KMS-11 (cell line): ENCODE measurements around the gene MTUS2.

Source experiments
- H2AFZ ChIP-seq: fragments of 200-600 bp; sonication (generic); 2 replicates; pipeline ENCODE4 v1.6.1; 2016; ENCODE audit warnings: antibody characterized with exemption, mixed run types, low read depth
- H3K27ac ChIP-seq: fragments of 200-600 bp; sonication (generic); 2 replicates; pipeline ENCODE4 v1.6.1; 2016; ENCODE audit warnings: mild to moderate bottlenecking, mixed run types
- H3K27me3 ChIP-seq: fragments of 200-600 bp; sonication (generic); 2 replicates; pipeline ENCODE4 v1.6.1; 2017; ENCODE audit warnings: mild to moderate bottlenecking, low read depth, mixed run types, moderate library complexity; ENCODE audit not compliant: insufficient read depth
- H3K36me3 ChIP-seq: fragments of 200-600 bp; sonication (generic); 2 replicates; pipeline ENCODE4 v1.6.1; 2017; ENCODE audit warnings: mild to moderate bottlenecking, mixed run types; ENCODE audit not compliant: insufficient read depth
- H3K4me1 ChIP-seq: fragments of 200-600 bp; sonication (generic); 2 replicates; pipeline ENCODE4 v1.6.1; 2016; ENCODE audit warnings: mild to moderate bottlenecking, low read depth, mixed run types; ENCODE audit not compliant: poor library complexity, severe bottlenecking
- H3K4me2 ChIP-seq: fragments of 200-600 bp; sonication (generic); 2 replicates; pipeline ENCODE4 v1.7.0; 2016; ENCODE audit warnings: mild to moderate bottlenecking, mixed run types
- H3K4me3 ChIP-seq: fragments of 200-600 bp; sonication (generic); IDR thresholded peaks from 2 replicates; pipeline ENCODE4 v1.6.1; 2017; ENCODE audit warnings: low read depth, low read length, mixed read lengths; ENCODE audit not compliant: insufficient read depth
- H3K79me2 ChIP-seq: fragments of 200-600 bp; sonication (generic); 2 replicates; pipeline ENCODE4 v1.6.1; 2016; ENCODE audit warnings: low read depth, mixed run types; ENCODE audit not compliant: insufficient read depth
- H3K9ac ChIP-seq: fragments of 200-600 bp; sonication (generic); 2 replicates; pipeline ENCODE4 v1.6.1; 2016; ENCODE audit warnings: mild to moderate bottlenecking, mixed run types
- H4K20me1 ChIP-seq: fragments of 200-600 bp; sonication (generic); 2 replicates; pipeline ENCODE4 v1.6.1; 2016; ENCODE audit warnings: mild to moderate bottlenecking, mixed run types; ENCODE audit not compliant: insufficient read depth
- TF ChIP-seq, protein P1 (sequence below): fragments of 200-600 bp; sonication (generic); conservative IDR thresholded peaks from 2 replicates; pipeline ENCODE4 v1.6.1; 2017; ENCODE audit warnings: low read depth, mild to moderate bottlenecking, antibody characterized with exemption, low read length, moderate library complexity, mixed read lengths

The MTUS2 gene

DNA sequence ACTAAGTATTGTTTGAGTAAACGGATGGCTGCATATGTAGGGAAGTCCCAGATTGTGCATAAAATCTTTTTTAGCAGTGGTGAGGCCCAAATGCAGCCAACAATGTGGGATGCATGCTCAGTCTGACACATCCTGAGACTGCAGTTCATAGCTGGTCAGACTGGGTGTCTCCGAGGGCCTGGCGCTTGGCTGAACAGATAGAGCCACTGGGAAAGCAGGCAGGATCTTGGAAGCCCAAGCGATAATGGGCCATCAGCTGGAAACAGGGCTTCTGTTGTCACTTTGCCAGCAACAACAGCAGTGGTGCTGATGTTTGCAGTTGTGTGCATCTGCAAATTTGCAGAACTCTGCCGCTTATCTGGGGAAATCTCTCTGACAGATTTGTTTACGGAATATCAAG is 36.1 kb downstream of the MTUS2 start:
- Histone ChIP-seq H3K4me3 (no peak overlapping the region), H3K4me2 (no peak overlapping the region), H3K4me1 (no peaks in the 10 kb centered on the region), H3K36me3 (no peaks in the 10 kb centered on the region), H3K27me3 (no peaks in the 10 kb centered on the region), H3K27ac (no peak overlapping the region), H3K79me2 (no peaks in the 10 kb centered on the region), H4K20me1 (no peaks in the 10 kb centered on the region), H3K9ac (no peak overlapping the region), H2AFZ (no peak overlapping the region)
- TF ChIP-seq, protein P1, sequence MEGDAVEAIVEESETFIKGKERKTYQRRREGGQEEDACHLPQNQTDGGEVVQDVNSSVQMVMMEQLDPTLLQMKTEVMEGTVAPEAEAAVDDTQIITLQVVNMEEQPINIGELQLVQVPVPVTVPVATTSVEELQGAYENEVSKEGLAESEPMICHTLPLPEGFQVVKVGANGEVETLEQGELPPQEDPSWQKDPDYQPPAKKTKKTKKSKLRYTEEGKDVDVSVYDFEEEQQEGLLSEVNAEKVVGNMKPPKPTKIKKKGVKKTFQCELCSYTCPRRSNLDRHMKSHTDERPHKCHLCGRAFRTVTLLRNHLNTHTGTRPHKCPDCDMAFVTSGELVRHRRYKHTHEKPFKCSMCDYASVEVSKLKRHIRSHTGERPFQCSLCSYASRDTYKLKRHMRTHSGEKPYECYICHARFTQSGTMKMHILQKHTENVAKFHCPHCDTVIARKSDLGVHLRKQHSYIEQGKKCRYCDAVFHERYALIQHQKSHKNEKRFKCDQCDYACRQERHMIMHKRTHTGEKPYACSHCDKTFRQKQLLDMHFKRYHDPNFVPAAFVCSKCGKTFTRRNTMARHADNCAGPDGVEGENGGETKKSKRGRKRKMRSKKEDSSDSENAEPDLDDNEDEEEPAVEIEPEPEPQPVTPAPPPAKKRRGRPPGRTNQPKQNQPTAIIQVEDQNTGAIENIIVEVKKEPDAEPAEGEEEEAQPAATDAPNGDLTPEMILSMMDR: no peak

DNA sequence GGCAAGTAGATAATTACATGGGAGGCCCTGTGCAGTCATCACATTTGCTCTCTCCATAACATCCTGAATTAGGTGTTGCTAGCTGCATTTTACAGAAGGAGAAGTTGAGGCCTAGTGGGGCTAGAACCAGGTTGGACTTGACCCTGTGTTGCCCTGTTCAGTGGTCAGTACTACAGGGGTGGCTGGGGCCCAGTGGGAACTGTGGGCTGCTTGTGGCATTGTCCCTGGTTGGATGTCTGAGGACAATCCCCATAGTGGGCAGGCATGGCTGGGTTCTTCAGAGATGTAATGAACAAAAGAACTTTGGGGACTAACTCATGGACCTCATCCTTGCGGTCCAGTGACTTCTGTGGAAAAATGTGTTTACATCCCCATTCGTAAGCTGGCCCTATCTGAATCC is 38.9 kb downstream of the MTUS2 start:
- no peak overlapping the region for H3K9ac ChIP-seq
- no peak overlapping the region for H3K4me2 ChIP-seq
- H2AFZ ChIP-seq: no peak overlapping the region
- no peaks in the 10 kb centered on the region for H3K36me3 ChIP-seq
- H3K27me3 ChIP-seq: no peaks in the 10 kb centered on the region
- H3K4me3 ChIP-seq: no peak overlapping the region
- TF ChIP-seq, protein P1: no peak
- no peaks in the 10 kb centered on the region for H3K79me2 ChIP-seq
- H3K4me1 ChIP-seq: no peaks in the 10 kb centered on the region
- no peak overlapping the region for H3K27ac ChIP-seq
- H4K20me1 ChIP-seq: no peaks in the 10 kb centered on the region

DNA sequence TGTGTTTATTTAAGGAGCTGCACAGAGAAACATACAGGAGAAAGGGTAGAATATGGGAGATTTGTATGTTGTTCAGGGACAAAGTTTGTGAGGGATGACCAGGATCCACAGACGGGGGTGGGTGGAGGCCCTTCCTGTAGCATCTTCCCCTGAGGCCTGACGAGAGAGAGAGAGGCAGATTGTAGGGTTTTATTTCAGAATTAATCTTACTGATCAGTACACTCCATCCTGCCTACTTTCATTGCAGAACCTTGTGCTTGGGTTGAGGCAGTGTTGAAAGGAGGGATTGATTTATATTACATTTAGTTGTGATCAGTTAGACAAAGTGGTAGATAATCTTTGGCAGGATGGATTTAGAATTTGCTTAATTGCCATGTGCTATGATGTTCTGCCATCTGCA is 39.6 kb downstream of the MTUS2 start:
- no peaks in the 10 kb centered on the region for H3K79me2 ChIP-seq
- no peak overlapping the region for H3K27ac ChIP-seq
- no peaks in the 10 kb centered on the region for H3K27me3 ChIP-seq
- H3K9ac ChIP-seq: no peak overlapping the region
- H3K4me2 ChIP-seq: no peak overlapping the region
- H3K36me3 ChIP-seq: no peaks in the 10 kb centered on the region
- H3K4me1 ChIP-seq: no peaks in the 10 kb centered on the region
- no peak overlapping the region for H2AFZ ChIP-seq
- no peaks in the 10 kb centered on the region for H4K20me1 ChIP-seq
- TF ChIP-seq, protein P1: no peak
- no peak overlapping the region for H3K4me3 ChIP-seq

DNA sequence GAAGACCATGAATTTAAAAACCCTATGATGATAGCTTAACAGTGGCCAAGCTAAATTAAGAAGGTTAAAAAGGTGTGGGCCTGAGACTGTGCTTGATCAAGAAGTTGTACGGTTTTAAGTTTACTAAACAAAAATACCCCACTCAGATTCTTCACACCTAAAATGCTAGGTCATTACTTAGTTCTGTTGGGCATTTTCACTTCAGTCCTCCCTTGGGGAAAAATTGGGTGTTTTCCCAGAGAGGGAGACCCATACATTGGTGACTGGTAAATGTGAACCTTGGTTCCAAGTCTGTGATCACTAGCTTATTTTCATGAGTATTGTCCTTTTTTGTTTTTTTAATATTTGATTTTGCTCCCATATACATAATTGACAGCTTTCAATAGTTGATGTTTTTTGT is 44.4 kb downstream of the MTUS2 start:
- H3K27me3 ChIP-seq: no peaks in the 10 kb centered on the region
- H3K4me2 ChIP-seq: no peak overlapping the region
- TF ChIP-seq, protein P1: no peak
- no peak overlapping the region for H3K27ac ChIP-seq
- no peak overlapping the region for H2AFZ ChIP-seq
- H3K36me3 ChIP-seq: no peaks in the 10 kb centered on the region
- H3K79me2 ChIP-seq: no peaks in the 10 kb centered on the region
- no peak overlapping the region for H3K4me3 ChIP-seq
- H3K9ac ChIP-seq: no peak overlapping the region
- H3K4me1 ChIP-seq: no peaks in the 10 kb centered on the region
- H4K20me1 ChIP-seq: no peaks in the 10 kb centered on the region
